ENCODE measurements around the gene INPP5A.

The INPP5A gene

DNA sequence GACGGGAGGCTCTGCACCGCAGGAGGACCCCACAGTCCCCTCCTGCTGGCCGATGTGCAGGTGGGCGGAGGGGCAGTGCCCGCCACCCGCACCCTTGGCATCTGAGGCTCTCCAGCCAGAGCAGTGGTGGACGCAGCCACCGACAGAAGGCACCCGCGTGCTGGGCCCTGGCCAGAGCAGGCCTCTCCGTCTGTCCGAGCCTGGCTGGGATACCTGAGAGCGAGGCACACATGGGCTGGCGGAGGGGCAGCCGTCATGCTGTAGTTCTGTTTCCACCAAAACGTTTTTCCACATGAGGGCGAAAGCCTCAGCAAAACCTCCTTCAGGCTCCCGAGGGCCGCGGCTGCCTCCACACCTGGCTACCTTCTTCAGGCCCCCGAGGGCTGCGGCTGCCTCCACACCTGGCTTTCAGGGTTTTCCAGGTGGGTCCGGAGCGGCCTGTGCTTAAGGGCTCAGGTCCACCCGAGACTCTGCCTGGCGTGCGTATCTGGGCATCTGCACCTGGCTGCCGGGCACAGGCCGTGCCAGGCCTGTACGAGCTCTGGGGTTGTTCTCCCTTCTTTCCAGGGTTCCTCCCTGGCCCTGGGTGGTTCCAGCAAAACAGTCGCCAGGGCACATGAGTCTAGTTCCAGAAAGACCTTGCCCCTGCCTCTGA lies 115.5 kb downstream of the INPP5A start:
- intact Hi-C loops (cut with DNase I), result loop anchor here (5.0 kb wide), 1 partner anchor 134 kb away; the partner anchor contains the start of gene NKX6-2
- peak in 4 of 42 donors; percentile 9 to 28 (median 20) for DNase-seq

DNA sequence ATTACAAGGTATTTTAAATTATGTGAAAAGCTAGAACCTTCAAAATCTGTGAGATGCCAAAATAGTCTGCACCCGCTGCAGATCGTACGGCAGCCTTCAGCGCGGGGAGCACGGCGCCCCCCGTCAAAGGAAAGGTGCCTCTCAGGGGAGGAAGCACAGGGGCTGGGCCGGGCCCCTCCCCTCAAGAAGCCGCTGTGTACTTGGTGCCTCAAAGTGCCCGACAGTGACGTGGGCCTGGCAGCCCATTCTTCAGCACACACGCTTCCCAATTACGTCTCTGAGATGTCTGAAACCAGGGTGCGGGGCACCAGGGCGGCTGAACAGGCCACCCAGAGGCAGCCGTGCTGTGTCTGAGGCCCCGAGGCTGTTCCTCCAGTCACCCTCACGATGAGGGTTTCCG lies 116.1 kb downstream of the INPP5A start:
- peak in 4 of 42 donors; percentile 13 to 29 (median 18) for DNase-seq
- intact Hi-C loops (cut with DNase I), result loop anchor here (5.0 kb wide), 1 partner anchor 134 kb away; the partner anchor contains the start of gene NKX6-2

DNA sequence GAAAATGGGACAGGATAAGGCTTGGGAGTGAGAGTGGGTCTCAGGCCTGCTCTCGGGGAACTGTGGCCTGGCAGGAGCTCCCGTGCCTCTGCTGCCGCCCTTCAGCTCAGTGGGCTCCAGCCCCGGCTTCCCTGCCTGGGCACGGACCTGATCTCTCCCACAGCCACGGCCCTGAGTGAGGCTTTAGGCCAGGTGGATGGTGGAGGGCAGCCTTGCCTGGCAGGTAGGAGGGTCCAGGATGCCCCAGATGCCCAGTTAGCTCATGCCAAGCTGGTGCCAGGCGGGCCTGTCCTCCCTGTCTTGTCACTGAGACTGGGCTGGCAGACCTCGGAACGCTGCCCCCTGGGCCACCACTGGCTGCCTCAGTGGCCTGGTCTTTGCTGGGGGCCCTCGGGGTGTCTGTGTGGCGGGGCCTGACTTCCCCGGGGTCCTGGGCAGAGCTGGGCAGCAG lies 116.6 kb downstream of the INPP5A start:
- peak in 2 of 42 donors; percentile 14 to 32 for DNase-seq
- intact Hi-C loops (cut with DNase I), result loop anchor here (5.0 kb wide), 1 partner anchor 133 kb away; the partner anchor contains the start of gene NKX6-2

DNA sequence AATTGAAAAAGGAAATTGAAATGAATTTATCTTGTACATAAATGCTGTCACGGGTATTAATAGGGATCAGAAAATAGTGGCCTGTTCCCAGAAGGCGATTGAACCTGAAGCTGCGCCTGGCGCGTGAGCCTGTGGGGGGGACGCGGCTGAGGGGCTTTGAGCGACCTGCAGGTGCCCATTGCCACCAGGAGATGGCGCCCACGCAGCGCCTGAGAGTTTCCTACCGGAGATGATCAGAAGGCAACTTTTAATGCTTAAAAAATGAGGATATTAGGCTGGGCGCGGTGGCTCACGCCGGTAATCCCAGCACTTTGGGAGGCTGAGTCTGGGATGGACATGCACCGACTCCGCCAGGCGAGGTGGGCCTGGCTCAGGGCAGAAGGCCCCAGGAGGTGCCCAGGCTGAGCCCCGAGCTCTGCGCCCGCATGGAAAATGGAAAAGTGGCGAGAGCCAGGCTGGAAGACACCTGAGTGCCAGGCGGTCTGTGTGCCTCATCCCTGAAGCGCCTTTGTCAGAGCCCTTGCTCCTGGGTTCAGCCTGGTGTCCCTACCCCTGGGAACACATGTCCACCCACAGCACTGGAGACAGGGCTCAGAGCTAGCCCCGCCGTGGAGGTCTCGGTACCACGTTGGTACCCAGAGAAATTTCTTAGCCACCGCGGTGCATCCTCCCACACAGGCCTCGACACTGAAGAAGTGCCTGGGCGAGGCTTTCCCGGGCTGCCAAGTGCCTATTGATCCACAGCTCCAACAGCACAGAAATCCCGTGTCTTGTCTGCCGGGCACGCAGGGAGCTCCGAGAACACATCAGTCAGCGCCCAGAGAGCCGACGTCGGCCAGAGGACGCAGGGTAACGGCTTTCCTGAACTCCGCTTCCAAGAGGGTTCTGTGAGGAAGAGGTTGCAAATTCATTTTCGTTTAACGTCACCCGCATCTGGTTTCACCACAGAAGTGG lies 117.4 kb downstream of the INPP5A start:
- intact Hi-C loops (cut with DNase I), result loop anchor here (5.0 kb wide), 1 partner anchor 132 kb away; the partner anchor contains the start of gene NKX6-2
- peak in 41 of 42 donors; percentile 68 to 94 (median 83) for DNase-seq

DNA sequence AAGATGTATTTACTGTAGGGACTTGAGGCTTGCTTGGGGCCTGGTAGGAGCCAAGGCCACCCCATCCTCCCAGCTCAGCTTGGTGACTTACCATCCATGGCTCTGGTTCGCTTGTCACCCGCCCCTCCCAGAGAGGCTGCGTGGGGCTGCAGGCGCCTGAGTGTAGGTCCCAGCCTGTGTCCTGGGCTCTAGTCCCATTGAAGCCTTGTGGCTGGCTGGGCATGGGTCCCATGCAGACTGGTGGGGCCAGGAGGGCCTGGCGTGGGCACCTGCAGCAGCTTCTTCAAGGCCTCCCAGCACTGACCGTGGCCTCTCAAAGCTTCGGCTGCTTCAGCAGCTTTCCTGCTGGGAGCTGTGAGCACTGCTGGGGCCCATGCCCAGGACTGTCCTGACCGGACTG lies 118.1 kb downstream of the INPP5A start:
- intact Hi-C loops (cut with DNase I), result no loop called here

DNA sequence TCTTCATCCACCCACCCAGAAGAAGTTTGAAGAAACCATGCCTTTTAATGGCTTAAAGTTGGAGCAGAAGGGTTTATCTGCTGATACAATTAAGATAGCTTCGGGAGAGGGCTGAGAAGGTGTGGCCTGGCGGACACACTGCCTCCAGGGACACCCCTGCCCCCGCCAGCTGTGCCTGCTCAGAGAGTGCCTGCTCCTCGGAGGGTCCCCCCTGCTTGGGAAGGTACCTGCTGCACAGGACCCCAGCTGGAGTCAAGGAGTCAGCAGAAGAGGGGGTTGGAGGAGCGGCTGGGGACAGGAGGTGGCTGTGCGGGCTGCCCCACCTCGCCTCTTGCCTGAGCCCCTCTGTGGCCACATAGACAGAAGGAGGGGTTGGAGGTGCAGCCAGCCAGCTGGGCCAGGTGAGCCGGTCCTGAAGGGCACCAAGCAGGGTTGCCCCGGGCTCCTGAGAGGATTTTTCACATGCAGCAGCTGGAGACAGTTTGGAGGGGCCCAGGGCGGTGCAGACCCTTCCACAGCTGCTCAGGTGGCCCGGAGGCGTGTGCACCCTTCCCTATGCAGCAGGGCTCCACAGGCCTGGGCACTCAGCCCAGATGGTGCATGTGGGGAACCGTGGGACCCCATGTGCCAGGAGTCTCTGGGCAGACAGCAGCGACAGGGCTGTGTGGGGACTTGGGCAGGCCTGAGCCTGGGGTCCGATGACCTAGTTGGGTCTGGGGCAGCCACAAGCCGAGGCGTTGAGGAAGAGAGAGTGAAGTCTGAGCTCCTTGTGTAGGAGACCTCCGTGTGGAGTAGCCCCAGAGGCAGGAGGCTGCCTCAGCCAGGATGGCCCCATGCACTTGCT lies 118.9 kb downstream of the INPP5A start:
- DNase-seq, result peak in 2 of 42 donors; percentile 8 to 33
- intact Hi-C loops (cut with DNase I), result no loop called here

More for the DNA sequence above, 118.1 kb downstream of the INPP5A start:
- DNase-seq, result peak in 5 of 42 donors; percentile 11 to 59 (median 46)

DNA sequence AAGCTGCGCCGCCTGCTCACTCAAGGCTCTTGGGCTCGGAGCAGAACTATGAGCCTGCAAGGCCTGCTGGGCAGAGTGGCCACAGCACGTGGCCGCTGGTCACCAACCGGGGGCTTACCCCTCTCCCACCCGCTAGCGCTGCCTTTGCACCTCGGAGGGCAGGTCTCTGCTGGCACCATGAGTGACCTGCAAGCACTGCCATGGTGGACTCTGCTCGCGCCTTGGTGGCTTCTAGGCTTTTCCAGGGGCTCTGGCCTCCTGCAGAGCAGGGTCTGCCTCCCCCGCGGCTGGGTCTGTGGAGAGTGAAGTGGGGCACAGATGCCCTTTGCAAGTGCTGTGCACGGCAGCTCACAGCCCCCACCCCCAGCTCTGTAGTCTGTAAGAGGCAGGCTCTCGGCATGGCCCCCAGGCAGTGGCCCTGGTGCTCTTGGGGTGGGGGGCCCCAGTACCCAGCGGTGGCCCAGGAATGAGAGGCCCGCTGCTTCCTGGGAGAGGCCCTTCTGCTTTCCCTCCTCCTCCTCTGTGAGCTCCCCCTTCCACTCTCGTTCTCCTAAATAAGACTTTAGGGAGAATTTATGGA lies 119.6 kb downstream of the INPP5A start:
- peak in 1 of 42 donors; percentile 7 for DNase-seq
- intact Hi-C loops (cut with DNase I), result no loop called here

DNA sequence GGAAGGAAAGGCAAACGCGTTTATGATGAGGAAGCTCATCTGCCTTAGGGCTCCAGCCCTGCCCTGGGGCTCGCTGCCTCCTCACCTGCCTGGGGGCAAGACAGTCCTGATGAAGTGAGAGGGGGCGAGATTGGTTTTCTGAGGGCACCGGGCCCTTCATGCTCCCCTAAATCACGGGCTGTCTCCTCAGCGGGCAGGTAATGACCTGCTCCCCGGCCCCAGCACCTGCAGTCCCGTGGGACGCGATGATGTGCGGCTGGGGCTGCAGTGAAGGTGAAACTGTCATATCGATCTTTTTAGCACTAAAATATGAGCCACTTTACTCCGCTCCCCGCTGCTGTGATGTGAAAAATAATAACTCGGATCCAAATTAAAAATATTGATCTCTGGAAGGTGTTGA lies 120.2 kb downstream of the INPP5A start:
- peak in 1 of 42 donors; percentile 8 for DNase-seq
- intact Hi-C loops (cut with DNase I), result no loop called here

DNA sequence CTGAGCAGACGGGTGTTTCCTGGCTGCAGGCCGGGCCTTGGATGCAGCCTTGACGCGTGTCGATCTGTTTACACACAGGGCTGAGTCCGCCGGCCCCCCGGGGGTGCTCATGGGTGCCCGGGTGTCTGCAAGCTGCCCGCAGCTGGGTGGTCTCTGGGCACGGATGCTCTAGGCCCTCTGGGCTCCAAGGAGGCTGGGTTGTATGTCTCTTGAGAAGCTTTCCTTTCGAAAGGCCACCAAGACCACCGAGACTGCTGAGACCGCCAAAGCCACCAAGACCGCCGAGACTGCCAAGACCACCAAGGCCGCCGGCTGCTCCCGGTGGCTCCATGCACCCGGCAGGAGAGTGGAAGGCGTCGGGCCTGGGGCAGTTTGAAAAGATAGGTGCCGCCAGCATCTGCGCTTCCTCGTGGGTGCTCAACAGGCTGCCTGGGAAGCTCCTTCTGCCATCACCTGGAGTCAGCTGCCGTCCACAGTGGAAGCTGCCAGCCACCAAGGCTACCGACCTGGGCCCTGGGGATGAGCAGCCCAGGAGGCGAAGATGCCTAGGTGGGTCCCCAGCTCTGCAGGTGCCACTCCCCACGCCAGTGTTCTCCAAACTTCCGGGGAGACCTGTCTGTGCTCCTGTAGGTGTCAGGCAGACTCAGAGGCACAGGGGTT lies 121.1 kb downstream of the INPP5A start:
- intact Hi-C loops (cut with DNase I), result no loop called here
- no peak for DNase-seq

DNA sequence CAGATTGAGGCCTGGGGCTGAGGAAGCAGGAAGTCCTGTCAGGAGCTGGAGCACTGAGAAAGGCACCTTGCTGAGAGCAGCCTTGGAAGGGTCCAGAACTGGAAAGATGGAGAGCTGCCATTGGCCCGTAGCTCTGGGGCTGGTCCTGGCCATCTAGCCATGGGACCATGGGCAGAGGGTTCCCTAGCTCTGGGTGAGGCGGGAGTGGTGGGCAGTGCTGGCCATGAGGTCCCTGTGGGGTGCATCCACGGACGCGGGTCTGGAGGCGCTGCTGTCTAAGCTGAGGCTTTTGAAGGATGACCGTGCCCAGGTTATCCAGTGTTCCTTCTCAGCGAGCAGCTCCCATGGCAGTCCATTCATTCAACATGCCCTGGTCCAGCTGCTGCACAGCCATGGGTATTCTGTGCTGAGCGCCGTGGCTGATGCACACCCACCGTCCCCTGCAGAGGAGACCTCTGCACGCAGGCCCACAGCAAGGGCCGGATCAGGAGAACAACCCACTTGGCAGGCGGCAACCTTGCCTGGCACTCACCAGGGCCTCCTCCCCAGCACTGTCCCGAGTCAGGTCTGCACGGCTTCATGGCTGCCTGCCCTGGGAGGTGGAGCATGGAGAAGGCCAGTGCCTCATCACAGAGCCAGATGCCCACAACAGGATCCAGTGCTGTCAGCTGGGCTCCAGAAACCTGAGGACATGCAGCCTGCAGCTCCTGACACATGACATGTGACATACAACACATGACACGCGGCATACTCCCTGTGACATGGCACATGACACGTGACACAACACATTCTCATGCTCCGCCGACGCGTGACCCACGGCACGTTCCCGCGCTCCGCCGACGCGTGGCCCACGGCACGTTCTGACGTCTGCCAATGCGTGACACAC lies 121.9 kb downstream of the INPP5A start:
- intact Hi-C loops (cut with DNase I), result no loop called here
- DNase-seq, result no peak

DNA sequence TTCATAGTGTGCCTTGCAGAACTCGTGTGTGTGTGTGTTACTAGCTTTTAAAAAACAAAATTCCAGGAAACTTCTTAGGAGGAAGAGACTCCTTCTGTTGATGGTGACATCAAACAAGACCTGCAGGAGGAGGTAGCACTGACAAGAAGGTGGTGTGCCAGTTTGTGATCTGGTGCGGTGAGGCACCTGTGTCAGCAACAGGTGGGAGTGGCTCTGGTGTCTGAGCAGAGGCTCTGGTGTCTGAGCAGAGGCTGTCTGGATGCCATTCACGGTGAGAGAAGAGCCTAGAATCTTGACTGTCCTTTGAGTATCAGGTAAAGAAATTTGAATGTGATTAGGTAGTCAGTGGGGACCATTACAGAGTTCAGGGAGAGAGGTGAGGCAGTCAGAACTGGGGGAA lies 122.8 kb downstream of the INPP5A start:
- no peak for DNase-seq
- intact Hi-C loops (cut with DNase I), result no loop called here

DNA sequence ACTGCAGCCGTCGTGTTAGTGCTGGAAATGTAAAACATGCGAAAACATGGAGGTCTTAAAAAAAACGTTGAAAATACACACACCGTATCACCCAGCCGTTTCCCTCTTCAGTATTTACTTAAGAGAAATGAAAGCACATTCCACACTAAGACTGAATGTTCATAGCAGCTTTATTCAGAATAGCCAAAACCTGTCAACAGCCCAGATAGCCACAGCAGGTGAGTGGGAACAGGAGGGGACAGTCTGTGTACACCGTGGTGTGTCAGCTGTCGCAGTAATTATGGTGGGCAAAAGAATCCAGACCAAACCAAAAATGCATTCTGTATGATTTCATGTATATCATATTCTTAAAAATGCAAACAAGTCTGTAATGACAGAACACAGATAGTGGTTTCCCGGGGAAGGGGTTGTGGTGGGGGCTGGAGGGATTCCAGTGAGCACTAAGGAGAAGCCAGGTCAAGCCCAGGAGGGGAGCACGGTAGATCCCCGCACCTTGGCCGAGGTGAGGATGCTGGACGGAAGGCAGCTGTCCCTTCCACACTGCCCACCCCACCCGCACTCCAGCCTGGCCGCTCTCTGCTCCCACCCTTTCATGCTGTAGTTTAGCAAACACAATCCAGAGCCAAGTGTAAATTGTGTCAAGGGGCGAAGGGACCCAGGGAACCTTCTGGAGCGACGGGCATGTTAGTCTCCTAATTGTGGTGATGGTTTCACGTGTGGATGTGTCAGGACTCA lies 124.8 kb downstream of the INPP5A start:
- intact Hi-C loops (cut with DNase I), result no loop called here
- no peak for DNase-seq

DNA sequence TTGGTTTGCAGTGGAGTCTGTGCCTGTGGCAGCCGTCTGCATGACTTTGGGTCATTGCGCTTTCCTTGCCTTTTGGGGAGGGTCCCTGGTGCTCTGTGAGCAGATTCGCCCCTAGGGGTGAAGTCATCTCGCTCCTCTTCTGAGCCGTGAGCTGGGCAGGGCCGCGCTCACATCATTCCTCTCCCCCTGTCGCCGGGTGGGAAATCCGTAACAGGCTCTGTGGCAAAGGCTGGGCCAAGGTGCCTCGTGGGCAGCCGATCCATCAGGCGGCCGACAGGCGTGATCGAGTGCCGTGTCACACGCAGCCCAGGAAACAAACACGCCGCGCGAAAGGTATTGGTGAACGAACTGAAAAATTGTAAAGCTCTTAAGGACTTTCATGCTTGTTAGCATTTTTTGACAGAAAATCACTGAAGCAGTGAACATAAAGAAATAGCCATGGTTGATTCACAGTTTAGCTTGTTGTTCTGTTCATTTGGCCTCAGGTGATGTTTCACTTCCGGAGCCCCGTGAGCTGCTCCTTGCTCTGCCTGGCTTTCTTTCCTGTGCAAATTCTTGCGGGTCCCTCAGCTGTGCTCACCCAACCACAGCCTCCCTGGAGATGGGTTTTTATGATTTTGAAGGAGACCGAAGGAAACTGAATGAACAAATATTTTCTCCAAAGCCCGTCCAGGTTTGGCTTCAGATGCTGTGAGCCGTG lies 126.2 kb downstream of the INPP5A start:
- DNase-seq, result no peak
- intact Hi-C loops (cut with DNase I), result no loop called here

DNA sequence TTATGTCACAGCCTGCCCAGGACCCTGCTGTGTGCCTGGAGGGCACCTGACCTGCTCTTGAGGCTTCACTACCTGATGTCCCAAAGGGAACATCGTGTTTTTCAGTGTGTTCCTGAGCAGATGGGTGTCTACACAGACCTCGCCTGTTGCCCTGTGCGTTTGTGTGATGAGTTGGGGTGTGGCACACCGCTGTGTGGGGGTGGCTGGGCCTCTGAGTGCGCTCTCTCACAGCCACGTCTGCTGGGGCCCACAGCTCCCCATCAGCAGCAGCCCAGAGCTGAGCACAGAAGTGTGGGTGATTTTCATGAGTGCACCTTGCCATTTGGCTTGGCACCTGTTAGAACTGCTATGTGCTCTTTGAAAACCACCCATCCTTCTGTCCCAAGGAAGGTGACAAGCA lies 126.8 kb downstream of the INPP5A start:
- DNase-seq, result peak in 11 of 42 donors; percentile 42 to 73 (median 51)
- intact Hi-C loops (cut with DNase I), result no loop called here

DNA sequence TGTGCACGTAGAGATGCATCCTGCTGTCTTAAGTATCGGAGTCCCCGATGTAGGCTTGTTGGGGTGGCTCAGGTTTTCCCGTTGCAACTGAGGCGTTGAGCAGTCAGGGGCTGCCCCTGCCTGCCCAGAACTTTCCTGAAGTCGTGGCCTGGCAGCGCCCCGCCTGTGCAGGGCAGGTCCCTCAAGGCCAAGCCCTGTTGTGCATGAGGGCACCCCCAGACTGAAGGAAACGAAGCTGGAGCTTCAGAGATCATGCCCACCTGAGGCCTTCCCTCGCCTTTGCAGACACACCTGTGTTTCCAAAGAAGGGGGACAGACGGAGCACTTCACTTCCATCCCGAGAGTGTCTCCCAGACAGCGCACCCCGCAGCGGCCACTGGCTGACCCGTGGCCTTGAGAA lies 127.3 kb downstream of the INPP5A start:
- no peak for DNase-seq
- intact Hi-C loops (cut with DNase I), result no loop called here

Measured in head of caudate nucleus (tissue), 42 donors.